Neural progenitor cell (in vitro differentiated cells): ENCODE data around the gene MTNR1A. TPM values are rescaled to one million over a fixed set of nuclear protein-coding genes. Genes with fewer than 3 reads are reported as not detected.

Experiments
- DNase-seq: peaks from one replicate; pipeline ENCODE4 v3.0.0-alpha.2; 2016; ENCODE audit warnings: low spot score
- H2AFZ ChIP-seq: fragments of 200-600 bp; sonication (generic); replicated peaks from 2 replicates; pipeline ENCODE4 v1.6.1; 2016; ENCODE audit warnings: antibody characterized with exemption
- H3F3A ChIP-seq: fragments of 200-600 bp; sonication (generic); 2 replicates; pipeline ENCODE4 v1.6.1; 2016; ENCODE audit warnings: antibody characterized with exemption, low read depth
- H3K27ac ChIP-seq: fragments of 200-600 bp; sonication (generic); 2 replicates; pipeline ENCODE4 v1.5.1; 2016; ENCODE audit warnings: mild to moderate bottlenecking
- H3K27me3 ChIP-seq: fragments of 200-600 bp; sonication (generic); 2 replicates; pipeline ENCODE4 v1.6.1; 2016; ENCODE audit warnings: mild to moderate bottlenecking, moderate library complexity
- H3K36me3 ChIP-seq: fragments of 200-600 bp; sonication (generic); 2 replicates; pipeline ENCODE4 v1.5.1; 2016
- H3K4me1 ChIP-seq: fragments of 200-600 bp; sonication (generic); 2 replicates; pipeline ENCODE4 v1.6.1; 2016; ENCODE audit warnings: mixed run types
- H3K4me2 ChIP-seq: fragments of 200-600 bp; sonication (generic); 2 replicates; pipeline ENCODE4 v1.6.1; 2016
- H3K4me3 ChIP-seq: fragments of 200-600 bp; sonication (generic); 2 replicates; pipeline ENCODE4 v1.5.1; 2016
- H3K79me2 ChIP-seq: fragments of 200-600 bp; sonication (generic); 2 replicates; pipeline ENCODE4 v1.6.1; 2016; ENCODE audit warnings: low read depth
- H3K9ac ChIP-seq: fragments of 200-600 bp; sonication (generic); 2 replicates; pipeline ENCODE4 v1.6.1; 2016
- H3K9me3 ChIP-seq: fragments of 200-600 bp; sonication (generic); 2 replicates; pipeline ENCODE4 v1.5.1; 2016; ENCODE audit warnings: low read depth
- H4K20me1 ChIP-seq: fragments of 200-600 bp; sonication (generic); 2 replicates; pipeline ENCODE4 v1.6.1; 2016; ENCODE audit warnings: low read depth
- H3K27ac Mint-ChIP-seq: 3 replicates; pipeline ENCODE4 v1.8.0; 2021; ENCODE audit warnings: mixed read lengths
- H3K27me3 Mint-ChIP-seq: 2 replicates; pipeline ENCODE4 v1.8.0; 2022; ENCODE audit warnings: low read depth, mild to moderate bottlenecking, inconsistent platforms, moderate library complexity, mixed read lengths; ENCODE audit not compliant: insufficient read depth
- H3K36me3 Mint-ChIP-seq: 3 replicates; pipeline ENCODE4 v1.8.0; 2021; ENCODE audit warnings: mixed read lengths
- H3K4me1 Mint-ChIP-seq: 3 replicates; pipeline ENCODE4 v1.8.0; 2021; ENCODE audit warnings: mixed read lengths
- H3K4me3 Mint-ChIP-seq: 3 replicates; pipeline ENCODE4 v1.8.0; 2021; ENCODE audit warnings: mild to moderate bottlenecking, moderate library complexity, mixed read lengths
- H3K9me3 Mint-ChIP-seq: 3 replicates; pipeline ENCODE4 v1.8.0; 2020; ENCODE audit warnings: mixed read lengths
- EZH2 ChIP-seq: fragments of 200-600 bp; sonication (generic); IDR thresholded peaks from 2 replicates; pipeline ENCODE4 v1.6.1; 2017; ENCODE audit warnings: antibody characterized with exemption, mild to moderate bottlenecking, moderate library complexity
- EZH2phosphoT487 ChIP-seq: fragments of 200-600 bp; sonication (generic); IDR thresholded peaks from 2 replicates; pipeline ENCODE4 v1.6.1; 2017; ENCODE audit warnings: antibody characterized with exemption
- total RNA-seq: library from RNA; depleted of rRNA; stranded (reverse); fragments of >200 nt; gene quantifications from 2 replicates; pipeline ENCODE4 v1.2.3, GENCODE V29; 2015; ENCODE audit warnings: low replicate concordance
- TF ChIP-seq, protein P1 (sequence below): fragments of 200-600 bp; sonication (generic); IDR thresholded peaks from 2 replicates; pipeline ENCODE4 v1.5.1; 2017; ENCODE audit warnings: antibody characterized with exemption, mild to moderate bottlenecking

MTNR1A gene
- total RNA-seq, 1 donor from 2014 or later: 0.43 TPM

- no peak overlapping the region for H3K9ac ChIP-seq
- no peak overlapping the region for H3K4me3 Mint-ChIP-seq
- DNase-seq: no peak
- H3K9me3 ChIP-seq: no peaks in the 10 kb centered on the region
- H3K4me3 ChIP-seq: no peak overlapping the region
- no peaks in the 10 kb centered on the region for H3K9me3 Mint-ChIP-seq
- no peak overlapping the region for H3K27ac ChIP-seq
- no peaks in the 10 kb centered on the region for H3K27me3 ChIP-seq
- TF ChIP-seq EZH2: no peak
- TF ChIP-seq, protein P1, sequence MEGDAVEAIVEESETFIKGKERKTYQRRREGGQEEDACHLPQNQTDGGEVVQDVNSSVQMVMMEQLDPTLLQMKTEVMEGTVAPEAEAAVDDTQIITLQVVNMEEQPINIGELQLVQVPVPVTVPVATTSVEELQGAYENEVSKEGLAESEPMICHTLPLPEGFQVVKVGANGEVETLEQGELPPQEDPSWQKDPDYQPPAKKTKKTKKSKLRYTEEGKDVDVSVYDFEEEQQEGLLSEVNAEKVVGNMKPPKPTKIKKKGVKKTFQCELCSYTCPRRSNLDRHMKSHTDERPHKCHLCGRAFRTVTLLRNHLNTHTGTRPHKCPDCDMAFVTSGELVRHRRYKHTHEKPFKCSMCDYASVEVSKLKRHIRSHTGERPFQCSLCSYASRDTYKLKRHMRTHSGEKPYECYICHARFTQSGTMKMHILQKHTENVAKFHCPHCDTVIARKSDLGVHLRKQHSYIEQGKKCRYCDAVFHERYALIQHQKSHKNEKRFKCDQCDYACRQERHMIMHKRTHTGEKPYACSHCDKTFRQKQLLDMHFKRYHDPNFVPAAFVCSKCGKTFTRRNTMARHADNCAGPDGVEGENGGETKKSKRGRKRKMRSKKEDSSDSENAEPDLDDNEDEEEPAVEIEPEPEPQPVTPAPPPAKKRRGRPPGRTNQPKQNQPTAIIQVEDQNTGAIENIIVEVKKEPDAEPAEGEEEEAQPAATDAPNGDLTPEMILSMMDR: no peak
- no peak for TF ChIP-seq EZH2phosphoT487
- no peaks in the 10 kb centered on the region for H3K4me1 ChIP-seq
- H4K20me1 ChIP-seq: no peaks in the 10 kb centered on the region
- H3K36me3 ChIP-seq: peaks cover 52% of the 10 kb centered on the region
- no peaks in the 10 kb centered on the region for H3F3A ChIP-seq
- no peak overlapping the region for H2AFZ ChIP-seq
- H3K27me3 Mint-ChIP-seq: peaks cover 2% of the 10 kb centered on the region
- peaks cover 20% of the 10 kb centered on the region for H3K79me2 ChIP-seq
- no peaks in the 10 kb centered on the region for H3K4me1 Mint-ChIP-seq
- H3K36me3 Mint-ChIP-seq: peaks cover 70% of the 10 kb centered on the region
- H3K4me2 ChIP-seq: no peak overlapping the region
- no peak overlapping the region for H3K27ac Mint-ChIP-seq
Measured at GRCh38 chr4:186599483-186599882, 44.1 kb upstream of the MTNR1A start.

- TF ChIP-seq, protein P1: no peak
- no peak for TF ChIP-seq EZH2
- TF ChIP-seq EZH2phosphoT487: no peak
- Histone ChIP-seq H3K27ac (no peak overlapping the region), H2AFZ (no peak overlapping the region), H3K27me3 (no peaks in the 10 kb centered on the region), H3K9me3 (no peaks in the 10 kb centered on the region), H3K9ac (no peak overlapping the region), H3F3A (no peaks in the 10 kb centered on the region), H3K4me1 (no peaks in the 10 kb centered on the region), H3K36me3 (peaks cover 45% of the 10 kb centered on the region), H3K4me2 (no peak overlapping the region), H3K4me3 (no peak overlapping the region), H3K79me2 (peaks cover 20% of the 10 kb centered on the region), H4K20me1 (no peaks in the 10 kb centered on the region)
- Mint-ChIP-seq H3K9me3 (no peaks in the 10 kb centered on the region), H3K36me3 (peaks cover 67% of the 10 kb centered on the region), H3K27ac (no peak overlapping the region), H3K27me3 (peaks cover 2% of the 10 kb centered on the region), H3K4me1 (no peaks in the 10 kb centered on the region), H3K4me3 (no peak overlapping the region)
- DNase-seq: no peak
Measured at GRCh38 chr4:186598686-186599085, 43.3 kb upstream of the MTNR1A start.

DNA sequence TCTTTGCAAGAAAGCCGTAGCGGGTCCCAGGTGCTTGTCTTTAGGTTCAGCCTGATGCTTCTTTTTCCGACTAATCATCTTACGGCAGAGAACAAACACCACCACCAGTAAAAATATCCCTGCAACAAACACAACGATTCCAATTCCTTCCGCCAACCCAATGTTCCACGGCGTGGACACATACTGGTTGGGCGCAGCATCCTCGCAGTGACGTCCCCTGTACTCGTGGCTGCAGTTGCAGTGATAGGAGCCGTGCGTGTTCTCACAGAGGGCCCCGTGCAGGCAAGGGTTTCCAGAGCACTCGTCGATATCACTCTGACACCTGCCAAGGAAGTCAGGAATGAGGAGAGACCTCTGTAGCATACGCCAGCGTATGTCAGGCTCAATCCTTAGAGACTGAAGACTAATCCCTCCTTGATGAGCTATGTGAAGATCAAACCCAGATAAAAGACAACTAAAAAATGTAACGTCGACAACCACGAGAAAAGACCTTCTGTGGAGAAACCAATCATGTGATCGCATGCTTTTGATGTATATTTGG lies 41.6 kb upstream of the MTNR1A start:
- Histone ChIP-seq H3K79me2 (peaks cover 20% of the 10 kb centered on the region), H3K27me3 (no peaks in the 10 kb centered on the region), H3K9ac (no peak overlapping the region), H3K4me3 (no peak overlapping the region), H2AFZ (no peak overlapping the region), H4K20me1 (peaks cover 9% of the 10 kb centered on the region), H3K9me3 (no peaks in the 10 kb centered on the region), H3K36me3 (peaks cover 43% of the 10 kb centered on the region), H3K4me2 (no peak overlapping the region), H3F3A (peaks cover under 1% of the 10 kb centered on the region), H3K4me1 (no peaks in the 10 kb centered on the region), H3K27ac (no peak overlapping the region)
- Mint-ChIP-seq H3K4me3 (no peak overlapping the region), H3K27me3 (peaks cover 2% of the 10 kb centered on the region), H3K27ac (no peak overlapping the region), H3K4me1 (no peaks in the 10 kb centered on the region), H3K9me3 (no peaks in the 10 kb centered on the region), H3K36me3 (peaks cover 58% of the 10 kb centered on the region)
- TF ChIP-seq EZH2phosphoT487: no peak
- TF ChIP-seq, protein P1: no peak
- no peak for TF ChIP-seq EZH2
- DNase-seq: no peak
